GM12874 (cell line): ENCODE results near the gene SSB.

Experiments
- TF ChIP-seq, protein P1 (sequence below): IDR thresholded peaks from 2 replicates; pipeline ENCODE4 v1.5.1; 2011; ENCODE audit warnings: low read depth, mild to moderate bottlenecking, control low read depth, low read length, moderate library complexity; ENCODE audit not compliant: insufficient read depth

Gene SSB

DNA sequence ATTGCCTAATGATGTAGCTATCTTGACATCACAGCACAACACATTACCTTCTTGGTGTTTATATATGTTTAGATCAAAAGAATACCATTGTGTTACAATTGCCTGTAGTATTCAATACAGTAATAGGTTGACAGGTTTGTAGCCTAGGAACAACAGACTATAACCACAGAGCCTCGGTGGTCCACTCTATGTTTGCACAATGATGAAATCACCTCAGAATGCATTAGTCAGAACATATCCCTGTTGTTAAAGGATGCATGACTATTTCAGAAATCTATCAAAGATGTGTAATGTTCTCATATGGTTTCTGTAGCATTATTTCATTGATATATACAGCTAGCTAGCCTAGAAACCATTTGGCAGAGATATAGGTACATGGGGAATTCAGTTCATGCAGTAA is 17.2 kb downstream of the SSB start:
- TF ChIP-seq, protein P1, sequence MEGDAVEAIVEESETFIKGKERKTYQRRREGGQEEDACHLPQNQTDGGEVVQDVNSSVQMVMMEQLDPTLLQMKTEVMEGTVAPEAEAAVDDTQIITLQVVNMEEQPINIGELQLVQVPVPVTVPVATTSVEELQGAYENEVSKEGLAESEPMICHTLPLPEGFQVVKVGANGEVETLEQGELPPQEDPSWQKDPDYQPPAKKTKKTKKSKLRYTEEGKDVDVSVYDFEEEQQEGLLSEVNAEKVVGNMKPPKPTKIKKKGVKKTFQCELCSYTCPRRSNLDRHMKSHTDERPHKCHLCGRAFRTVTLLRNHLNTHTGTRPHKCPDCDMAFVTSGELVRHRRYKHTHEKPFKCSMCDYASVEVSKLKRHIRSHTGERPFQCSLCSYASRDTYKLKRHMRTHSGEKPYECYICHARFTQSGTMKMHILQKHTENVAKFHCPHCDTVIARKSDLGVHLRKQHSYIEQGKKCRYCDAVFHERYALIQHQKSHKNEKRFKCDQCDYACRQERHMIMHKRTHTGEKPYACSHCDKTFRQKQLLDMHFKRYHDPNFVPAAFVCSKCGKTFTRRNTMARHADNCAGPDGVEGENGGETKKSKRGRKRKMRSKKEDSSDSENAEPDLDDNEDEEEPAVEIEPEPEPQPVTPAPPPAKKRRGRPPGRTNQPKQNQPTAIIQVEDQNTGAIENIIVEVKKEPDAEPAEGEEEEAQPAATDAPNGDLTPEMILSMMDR: no peak

DNA sequence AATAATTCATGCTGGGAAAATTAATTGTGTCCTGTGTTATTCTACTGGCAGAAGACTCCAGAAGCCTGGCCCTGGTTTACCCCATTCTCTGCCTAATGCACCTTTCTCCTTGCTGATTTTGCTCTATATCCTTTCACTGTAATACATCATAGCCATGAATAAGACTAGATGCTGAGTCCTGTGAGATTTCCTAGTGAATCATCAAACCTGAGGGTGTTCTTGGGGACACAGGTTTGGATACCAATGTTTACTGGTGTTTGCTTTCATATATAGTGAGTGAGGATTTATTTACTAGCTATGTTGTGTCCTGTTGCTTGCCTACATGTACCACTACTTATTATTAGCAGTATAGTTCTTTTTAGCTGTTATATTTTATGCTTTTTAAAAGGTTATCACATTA is 19.6 kb downstream of the SSB start:
- TF ChIP-seq, protein P1: no peak

DNA sequence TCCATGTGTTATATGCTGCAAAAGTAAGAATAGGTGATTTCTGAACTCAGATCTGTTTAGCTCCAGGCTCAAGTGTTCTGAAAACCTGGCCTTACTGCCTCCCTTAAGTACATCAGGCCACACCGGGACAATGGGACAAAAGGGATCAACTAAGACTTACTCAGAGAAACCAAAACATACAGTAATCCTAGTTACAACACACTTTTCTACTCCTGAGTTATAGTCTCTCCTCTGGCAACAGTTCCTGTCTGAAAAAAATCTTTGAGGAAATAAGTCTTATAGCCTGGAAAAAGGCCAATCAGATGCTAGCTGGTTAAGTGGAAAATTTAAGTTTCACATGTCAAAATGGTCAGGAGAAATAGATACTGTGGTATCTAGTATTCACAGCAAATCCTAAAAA is 20.4 kb downstream of the SSB start:
- TF ChIP-seq, protein P1: no peak

DNA sequence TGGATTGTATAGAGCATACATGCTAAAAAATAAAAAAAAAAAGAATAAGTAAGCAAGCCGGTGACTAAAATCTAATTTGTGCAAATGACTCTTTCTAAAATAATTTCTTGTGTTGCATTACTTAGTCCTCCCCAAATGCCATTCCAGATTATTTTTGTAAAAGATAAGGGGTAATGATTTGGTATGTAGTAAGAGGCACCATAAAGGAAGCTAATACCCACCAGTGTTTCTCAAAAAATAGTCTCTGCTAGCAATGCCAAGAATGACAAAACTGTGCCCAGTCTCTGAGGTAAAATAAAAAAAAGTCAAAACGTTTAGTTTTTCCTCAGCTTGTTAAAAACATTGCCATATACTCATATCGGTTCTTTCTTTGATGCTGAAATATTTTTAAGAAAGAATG is 23.4 kb downstream of the SSB start:
- TF ChIP-seq, protein P1: no peak

DNA sequence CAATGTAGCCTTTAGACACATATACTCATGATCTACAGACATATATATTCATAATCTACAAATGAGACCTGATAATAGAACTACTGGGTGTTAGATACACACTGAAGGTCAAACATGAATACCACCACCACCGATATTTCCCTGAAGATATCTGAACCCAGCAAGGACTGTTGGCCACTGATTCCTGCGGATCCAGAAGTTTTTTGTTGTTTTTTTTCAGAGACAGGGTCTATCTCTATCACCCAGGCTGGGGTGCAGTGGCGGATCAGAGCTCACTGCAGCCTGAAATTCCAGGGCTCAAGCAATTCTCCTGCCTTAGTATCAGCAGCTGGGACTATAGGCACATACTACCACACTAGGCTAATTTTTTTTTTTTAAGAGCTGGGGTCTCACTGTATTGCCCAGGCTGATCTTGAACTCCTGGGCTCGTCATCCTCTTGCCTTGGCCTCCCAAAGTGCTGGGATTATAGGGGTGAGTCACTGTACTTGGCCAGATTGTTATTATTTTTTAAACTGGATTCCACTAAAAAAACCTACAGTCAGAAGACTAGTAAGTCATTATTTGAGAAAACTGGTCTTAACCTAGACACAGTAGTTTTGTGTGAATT is 24.2 kb downstream of the SSB start:
- TF ChIP-seq, protein P1: no peak

DNA sequence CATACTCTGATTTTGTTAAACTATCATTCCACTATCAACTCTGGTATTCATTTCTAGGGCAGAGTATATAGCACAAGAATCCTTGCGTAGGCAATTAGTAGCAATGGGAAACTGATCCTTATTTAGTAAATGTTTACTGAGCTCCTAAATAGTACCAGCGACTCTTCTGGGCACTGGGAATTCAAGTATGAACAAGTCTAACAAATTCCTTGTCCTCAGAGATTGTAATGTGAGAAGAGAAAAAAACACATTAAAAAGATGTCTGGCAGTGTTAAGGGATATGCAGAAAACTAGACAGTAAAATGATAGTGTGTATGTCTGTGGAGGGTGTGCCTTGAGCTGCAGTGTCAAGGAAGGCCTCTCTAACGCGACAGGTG is 25.3 kb downstream of the SSB start:
- TF ChIP-seq, protein P1: no peak

DNA sequence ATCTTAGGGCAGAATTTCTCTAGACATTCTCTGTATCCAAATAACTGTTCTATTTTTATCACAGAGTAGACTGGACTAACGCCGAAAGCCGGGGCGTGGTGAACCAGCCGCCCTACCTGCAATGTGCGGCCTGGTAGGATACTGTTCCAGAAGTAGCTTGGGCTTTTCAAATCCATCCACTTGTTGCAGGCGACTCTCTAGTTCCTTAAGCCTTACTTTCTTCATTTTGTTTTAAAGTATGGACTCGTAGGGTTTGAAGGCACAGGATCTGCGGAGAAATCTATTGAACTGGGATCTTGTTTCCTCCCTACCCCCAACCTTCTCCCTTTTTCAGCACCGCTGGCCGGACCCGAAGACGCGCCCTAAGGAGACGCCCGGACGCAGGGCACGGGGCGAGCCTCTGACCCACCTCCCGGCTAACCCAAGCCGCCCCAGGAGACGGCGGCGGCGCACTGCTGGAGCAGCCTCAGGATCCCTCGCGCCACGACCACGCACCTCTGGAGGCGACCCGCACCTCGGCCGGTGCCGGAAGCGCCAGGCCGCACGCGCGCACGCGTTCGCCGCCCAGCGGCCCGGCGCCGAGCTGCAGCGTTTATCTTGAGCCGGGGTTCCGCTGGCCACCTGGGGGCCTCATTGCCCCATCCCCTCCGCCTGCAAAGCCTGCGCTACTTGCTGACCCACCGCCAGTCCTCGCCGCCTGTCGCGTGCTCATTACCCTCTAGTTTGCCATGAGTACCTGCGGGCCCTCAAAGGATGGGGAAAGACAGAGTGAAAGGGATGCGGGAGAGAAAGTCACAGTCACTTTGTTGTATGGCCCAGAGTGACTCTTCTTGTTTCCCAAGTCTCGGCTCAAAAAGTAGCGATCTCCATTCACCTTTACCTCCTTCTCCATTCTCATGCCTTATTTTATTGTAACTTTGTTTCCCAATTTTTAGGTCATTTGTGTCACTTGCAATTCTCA is 26.0 kb downstream of the SSB start, which contains the start of gene METTL5:
TSS of gene METTL5 (minus strand) at position 533 of the 961 bp plus-strand sequence. CDS start at position 225, 308 bp downstream.
- TF ChIP-seq, protein P1: peak; percentile 99
